8988T (cell line): ENCODE data around the gene PSMB1.

ENCODE experiments used
- DNase-seq: peaks from one replicate; pipeline ENCODE4 v3.0.0; 2011

Gene PSMB1

GRCh38 chr6:170500955-170501590, 52.0 kb downstream of the PSMB1 start:
- no peak for DNase-seq

DNA sequence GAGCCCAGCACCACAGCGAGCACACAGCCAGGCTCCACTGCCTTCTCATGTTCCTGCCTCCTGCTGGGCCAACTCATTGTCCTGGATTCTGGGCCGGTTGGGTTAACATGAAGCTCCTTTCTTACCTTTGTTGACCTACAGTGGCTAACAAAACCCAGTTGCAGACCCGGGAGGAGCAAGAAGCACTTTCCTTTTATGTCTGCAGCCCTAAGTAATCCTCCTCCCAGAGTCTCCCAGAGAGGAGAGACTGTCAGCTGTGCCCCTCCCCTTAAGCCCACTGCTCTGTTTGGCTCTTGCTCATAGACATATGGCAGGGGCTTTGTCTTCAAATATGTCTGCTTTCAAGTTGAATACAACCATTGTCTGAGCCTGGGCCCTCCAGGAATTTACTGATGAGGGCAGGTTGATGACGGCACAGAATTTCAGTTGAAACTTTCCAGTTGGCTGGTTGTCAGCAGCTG, 55.2 kb downstream of the PSMB1 start:
- no peak for DNase-seq

DNA sequence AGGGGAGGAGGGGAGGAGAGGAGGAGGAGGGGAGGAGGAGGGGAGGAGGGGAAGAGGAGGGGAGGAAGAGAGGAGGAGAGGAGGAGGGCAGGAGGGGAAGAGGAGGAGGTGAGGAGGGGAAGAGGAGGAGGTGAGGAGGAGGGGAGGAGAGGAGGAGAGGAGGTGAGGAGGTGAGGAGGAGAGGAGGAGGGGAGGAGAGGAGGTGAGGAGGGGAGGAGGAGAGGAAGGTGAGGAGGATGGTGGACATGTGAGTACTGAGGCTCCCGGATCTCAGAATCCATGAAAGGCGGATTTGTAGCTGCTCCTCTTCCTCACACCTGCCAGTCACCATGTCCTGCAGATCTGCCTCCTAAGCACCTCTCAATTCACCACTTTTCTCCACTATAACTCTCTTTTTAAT, 59.8 kb downstream of the PSMB1 start:
- no peak for DNase-seq

DNA sequence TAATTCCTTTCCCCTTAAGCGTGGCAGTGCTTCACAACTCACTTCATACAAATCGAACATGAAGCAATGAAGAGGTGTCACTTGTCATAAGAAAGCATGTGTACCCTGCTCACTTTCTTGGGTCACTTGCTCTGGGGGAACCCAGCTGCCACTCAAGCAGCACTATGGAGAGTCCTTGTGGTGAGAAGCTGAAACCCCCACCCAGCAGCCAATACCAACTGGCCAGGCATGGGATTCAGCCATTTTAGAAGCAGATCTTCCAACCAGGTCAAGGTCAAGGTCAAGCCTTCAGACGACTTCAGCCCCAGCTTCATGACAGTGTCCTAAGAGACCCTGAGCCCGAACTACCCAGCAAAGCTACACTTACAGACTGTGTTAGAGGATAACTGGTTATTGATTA, 62.8 kb downstream of the PSMB1 start:
- no peak for DNase-seq

DNA sequence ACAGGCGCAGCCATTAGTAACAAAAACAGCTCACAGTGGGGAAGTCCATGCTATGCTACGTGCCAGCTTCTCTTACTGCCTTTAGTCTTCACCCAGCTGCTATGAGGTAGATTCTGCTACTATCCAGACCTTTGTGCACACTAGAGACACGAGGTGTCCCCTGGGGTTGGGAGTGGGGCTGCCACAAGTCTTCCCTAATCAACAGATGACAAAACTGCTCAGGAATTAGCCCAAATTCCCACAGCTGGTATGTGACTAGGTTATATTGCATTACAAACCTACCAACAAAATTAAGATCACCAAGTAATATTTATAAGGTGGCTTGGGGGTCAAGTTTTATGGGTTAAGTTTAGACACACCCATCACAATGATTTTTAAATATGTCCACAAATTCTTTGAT, 63.3 kb downstream of the PSMB1 start:
- DNase-seq = no peak

- DNase-seq = no peak
Observed at GRCh38 chr6:170487707-170488329, 65.3 kb downstream of the PSMB1 start.

DNA sequence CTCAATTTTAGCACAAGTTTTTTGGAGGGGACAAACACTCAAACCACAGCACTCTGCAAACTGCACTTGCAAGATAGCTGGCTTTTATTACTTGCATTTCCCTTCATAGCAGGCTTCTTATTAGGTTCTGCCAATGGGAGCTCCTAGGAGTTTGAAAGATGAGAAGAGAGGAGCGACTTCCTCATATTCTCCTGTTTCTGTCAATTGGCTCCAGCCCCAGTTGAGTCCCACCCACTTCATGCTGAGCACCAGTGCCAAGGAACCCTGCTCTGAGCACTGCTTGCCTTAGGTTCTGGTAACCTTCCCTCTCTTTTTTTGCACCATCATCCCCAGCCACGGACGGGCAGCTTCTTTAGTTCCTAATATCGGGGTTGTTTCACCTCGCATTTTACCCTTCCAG, 67.9 kb downstream of the PSMB1 start:
- no peak for DNase-seq
